ENCODE results near the gene ZNF497. TPM values are rescaled to one million over a fixed set of nuclear protein-coding genes. Genes with fewer than 3 reads are reported as not detected.

ZNF497 gene
- total RNA-seq, 1 donor from 2014 or later: 1.4 TPM

DNA sequence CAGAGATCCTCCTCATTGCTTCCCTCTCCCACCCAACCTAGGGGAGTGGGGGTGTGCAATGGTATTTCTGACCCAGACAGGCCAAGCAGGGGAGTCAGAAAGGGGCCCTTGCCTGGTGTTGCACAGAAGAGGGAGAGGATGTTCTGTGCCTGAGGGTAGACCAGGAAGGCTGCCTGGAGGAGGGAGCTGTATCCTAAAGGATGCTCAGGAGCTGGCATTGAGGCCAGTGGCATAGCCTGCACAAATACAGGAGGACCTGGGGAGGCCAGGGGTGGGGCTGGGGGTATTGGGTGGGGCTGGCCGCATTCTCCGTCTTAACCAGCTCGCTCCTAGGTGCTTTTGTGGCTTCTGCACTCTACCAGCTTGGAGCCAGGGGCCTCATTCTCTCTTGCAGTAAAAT lies 37.4 kb upstream of the ZNF497 start:
- TF ChIP-seq, protein P1, sequence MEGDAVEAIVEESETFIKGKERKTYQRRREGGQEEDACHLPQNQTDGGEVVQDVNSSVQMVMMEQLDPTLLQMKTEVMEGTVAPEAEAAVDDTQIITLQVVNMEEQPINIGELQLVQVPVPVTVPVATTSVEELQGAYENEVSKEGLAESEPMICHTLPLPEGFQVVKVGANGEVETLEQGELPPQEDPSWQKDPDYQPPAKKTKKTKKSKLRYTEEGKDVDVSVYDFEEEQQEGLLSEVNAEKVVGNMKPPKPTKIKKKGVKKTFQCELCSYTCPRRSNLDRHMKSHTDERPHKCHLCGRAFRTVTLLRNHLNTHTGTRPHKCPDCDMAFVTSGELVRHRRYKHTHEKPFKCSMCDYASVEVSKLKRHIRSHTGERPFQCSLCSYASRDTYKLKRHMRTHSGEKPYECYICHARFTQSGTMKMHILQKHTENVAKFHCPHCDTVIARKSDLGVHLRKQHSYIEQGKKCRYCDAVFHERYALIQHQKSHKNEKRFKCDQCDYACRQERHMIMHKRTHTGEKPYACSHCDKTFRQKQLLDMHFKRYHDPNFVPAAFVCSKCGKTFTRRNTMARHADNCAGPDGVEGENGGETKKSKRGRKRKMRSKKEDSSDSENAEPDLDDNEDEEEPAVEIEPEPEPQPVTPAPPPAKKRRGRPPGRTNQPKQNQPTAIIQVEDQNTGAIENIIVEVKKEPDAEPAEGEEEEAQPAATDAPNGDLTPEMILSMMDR (IDR thresholded peaks at IDR 0.05): no peak
- ATAC-seq: no peak

DNA sequence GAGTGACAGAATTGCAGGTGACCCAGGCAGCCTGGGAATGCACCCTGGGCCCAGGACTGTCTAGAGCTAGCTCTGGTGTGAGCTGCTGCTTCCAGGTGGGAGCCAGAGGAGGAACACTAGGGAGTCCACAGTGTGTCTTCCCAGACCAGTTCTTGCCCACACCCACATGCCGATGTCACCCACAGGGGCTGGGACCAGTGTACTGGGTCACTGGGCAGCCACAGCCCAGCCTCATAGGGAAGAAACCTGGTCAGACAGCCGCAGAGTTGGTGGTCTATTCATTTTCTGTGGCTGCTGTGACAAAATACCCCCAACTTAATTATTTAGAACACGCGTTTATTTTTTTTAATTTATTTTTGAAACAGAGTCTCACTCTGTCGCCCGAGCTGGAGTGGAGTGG lies 36.0 kb upstream of the ZNF497 start:
- no peak for DNase-seq
- TF ChIP-seq, protein P1 (IDR thresholded peaks at IDR 0.05): no peak
- intact Hi-C loops (cut with DNase I): no loop called here

More for the DNA sequence above, 37.4 kb upstream of the ZNF497 start:
- Histone ChIP-seq H3K27ac (no peak overlapping the region), H3K4me1 (peaks cover 19% of the 10 kb centered on the region), H3K4me3 (no peak overlapping the region), H3K36me3 (peaks cover 4% of the 10 kb centered on the region), H3K27me3 (peaks cover 11% of the 10 kb centered on the region), H3K9me3 (no peaks in the 10 kb centered on the region)
- intact Hi-C loops (cut with DNase I): no loop called here
- DNase-seq: no peak

GRCh38 chr19:58398087-58398486 lies 35.5 kb upstream of the ZNF497 start:
- DNase-seq (no peak), ATAC-seq (no peak)
- TF ChIP-seq, protein P1 (IDR thresholded peaks at IDR 0.05): no peak

More for the DNA sequence above, 36.0 kb upstream of the ZNF497 start:
- Histone ChIP-seq H3K27me3 (peaks cover 11% of the 10 kb centered on the region), H3K4me3 (no peak overlapping the region), H3K27ac (no peak overlapping the region), H3K9me3 (no peaks in the 10 kb centered on the region), H3K4me1 (peaks cover 19% of the 10 kb centered on the region), H3K36me3 (peaks cover 18% of the 10 kb centered on the region)
- no peak for ATAC-seq

GRCh38 chr19:58397533-58398037 lies 35.0 kb upstream of the ZNF497 start:
- no peak for DNase-seq
- Histone ChIP-seq H3K27me3 (peaks cover 11% of the 10 kb centered on the region), H3K4me3 (no peak overlapping the region), H3K36me3 (peaks cover 28% of the 10 kb centered on the region), H3K27ac (no peak overlapping the region), H3K4me1 (peaks cover 19% of the 10 kb centered on the region), H3K9me3 (no peaks in the 10 kb centered on the region)
- ATAC-seq: no peak
- intact Hi-C loops (cut with DNase I): no loop called here
- TF ChIP-seq, protein P1 (IDR thresholded peaks at IDR 0.05): no peak

More at GRCh38 chr19:58398087-58398486, 35.5 kb upstream of the ZNF497 start:
- Histone ChIP-seq H3K27me3 (peaks cover 11% of the 10 kb centered on the region), H3K27ac (no peak overlapping the region), H3K4me1 (peaks cover 19% of the 10 kb centered on the region), H3K4me3 (no peak overlapping the region), H3K36me3 (peaks cover 23% of the 10 kb centered on the region), H3K9me3 (no peaks in the 10 kb centered on the region)
- intact Hi-C loops (cut with DNase I): no loop called here

DNA sequence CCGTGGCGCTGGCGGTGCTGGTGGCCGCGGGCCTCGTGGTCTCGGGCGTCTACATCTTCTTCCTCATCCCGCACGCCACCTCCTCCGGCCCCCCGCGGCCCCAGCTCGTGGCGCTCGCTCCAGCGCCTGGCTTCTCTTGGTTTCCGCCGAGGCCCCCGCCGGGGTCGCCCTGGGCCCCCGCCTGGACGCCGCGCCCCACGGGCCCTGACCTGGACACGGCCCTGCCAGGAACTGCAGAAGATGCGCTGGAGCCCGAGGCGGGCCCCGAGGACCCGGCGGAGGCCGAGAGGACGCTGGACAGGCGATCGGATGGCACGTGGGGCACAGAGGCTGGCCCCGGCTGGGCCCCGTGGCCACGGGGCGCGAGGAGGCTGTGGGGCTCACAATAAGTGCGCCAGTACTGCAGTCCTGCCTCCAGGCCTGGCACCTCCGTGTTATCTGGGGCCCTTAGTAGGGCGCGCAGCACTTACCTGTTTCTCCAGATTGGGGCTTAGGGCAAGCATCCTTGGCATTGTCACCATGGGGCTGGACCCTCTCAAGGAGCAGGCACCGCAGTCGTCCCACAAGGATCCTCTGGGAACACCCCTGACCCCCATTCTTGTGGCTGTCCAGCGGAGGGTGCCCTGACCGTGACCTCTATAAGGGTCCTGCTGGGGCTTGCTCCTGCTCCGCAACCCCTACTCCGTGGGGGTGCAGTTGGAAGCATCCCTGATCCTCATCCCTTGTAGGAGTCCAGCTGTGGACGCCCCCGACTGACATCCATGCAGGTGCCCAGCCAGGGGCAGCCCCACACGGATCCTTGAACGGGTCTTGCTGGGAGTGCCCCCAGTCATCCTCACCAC lies 34.4 kb upstream of the ZNF497 start:
- Histone ChIP-seq H3K36me3 (peaks cover 34% of the 10 kb centered on the region), H3K9me3 (no peaks in the 10 kb centered on the region), H3K4me3 (no peak overlapping the region), H3K27me3 (peaks cover 11% of the 10 kb centered on the region), H3K27ac (no peak overlapping the region), H3K4me1 (peaks cover 16% of the 10 kb centered on the region)
- DNase-seq (no peak), ATAC-seq (no peak)
- TF ChIP-seq, protein P1 (IDR thresholded peaks at IDR 0.05): no peak
- intact Hi-C loops (cut with DNase I): no loop called here

Measured in upper lobe of right lung (tissue), 1 donor.